Left ventricle myocardium inferior (tissue), 1 donor: ENCODE data around the gene SCO1. TPM values are rescaled to one million over a fixed set of nuclear protein-coding genes. Genes with fewer than 3 reads are reported as not detected.

Experiments used
- DNase-seq: peaks from one replicate; pipeline ENCODE4 v3.0.0-alpha.2; 2020
- H3K27ac ChIP-seq: fragments of 200-600 bp; replicated peaks from 2 replicates; pipeline ENCODE4 v1.8.0; 2021
- H3K27me3 ChIP-seq: fragments of 200-600 bp; 2 replicates; pipeline ENCODE4 v1.8.0; 2021; ENCODE audit warnings: low read depth
- H3K36me3 ChIP-seq: fragments of 200-600 bp; 2 replicates; pipeline ENCODE4 v1.8.0; 2021
- H3K4me1 ChIP-seq: fragments of 200-600 bp; 2 replicates; pipeline ENCODE4 v1.8.0; 2021
- H3K4me3 ChIP-seq: fragments of 200-600 bp; 2 replicates; pipeline ENCODE4 v1.8.0; 2021; ENCODE audit warnings: mild to moderate bottlenecking, moderate library complexity
- H3K9me3 ChIP-seq: fragments of 200-600 bp; replicated peaks from 2 replicates; pipeline ENCODE4 v1.8.0; 2021
- CTCF ChIP-seq: fragments of 200-600 bp; IDR thresholded peaks from 2 replicates; pipeline ENCODE4 v1.8.0; 2021; ENCODE audit warnings: antibody characterized with exemption, mild to moderate bottlenecking, borderline replicate concordance
- intact Hi-C: fragments of 100-400 bp; cut with micrococcal nuclease; formaldehyde crosslinking; loops from one replicate; pipeline ENCODE4 v1.11.0; 2022
- total RNA-seq: library from RNA; stranded (reverse); fragmentation: NEBNext Ultra II Directional; extraction: Animal tissue kit (Norgen Biotek cat#: 25700); gene quantifications from one replicate; pipeline ENCODE4 v1.2.1, GENCODE V29; 2021
- donor health status: DM: no; HTN: yes; CAD: no; lungs with severe emphysema.

SCO1 gene
- total RNA-seq, 1 donor from 2014 or later: 36.8 TPM

GRCh38 chr17:10653987-10654386, 43.3 kb downstream of the SCO1 start:
- no peak for TF ChIP-seq CTCF
- H3K4me1 ChIP-seq: no peaks in the 10 kb centered on the region
- no peaks in the 10 kb centered on the region for H3K36me3 ChIP-seq
- no peak overlapping the region for H3K4me3 ChIP-seq
- H3K27me3 ChIP-seq: peaks cover 6% of the 10 kb centered on the region
- H3K9me3 ChIP-seq: no peaks in the 10 kb centered on the region
- DNase-seq: no peak
- intact Hi-C loops: no loop called here
- H3K27ac ChIP-seq: no peak overlapping the region

GRCh38 chr17:10652984-10653659, 44.2 kb downstream of the SCO1 start:
- no peak overlapping the region for H3K4me3 ChIP-seq
- TF ChIP-seq CTCF: no peak
- H3K4me1 ChIP-seq: no peaks in the 10 kb centered on the region
- no peak overlapping the region for H3K27ac ChIP-seq
- H3K27me3 ChIP-seq: peaks cover 6% of the 10 kb centered on the region
- H3K36me3 ChIP-seq: no peaks in the 10 kb centered on the region
- DNase-seq: no peak
- H3K9me3 ChIP-seq: no peaks in the 10 kb centered on the region
- intact Hi-C loops: no loop called here

- Histone ChIP-seq H3K36me3 (no peaks in the 10 kb centered on the region), H3K27me3 (peaks cover 6% of the 10 kb centered on the region), H3K4me3 (no peak overlapping the region), H3K9me3 (no peaks in the 10 kb centered on the region), H3K27ac (no peak overlapping the region), H3K4me1 (no peaks in the 10 kb centered on the region)
- no peak for TF ChIP-seq CTCF
- DNase-seq: no peak
- intact Hi-C loops: no loop called here
Observed at GRCh38 chr17:10651927-10652326, 45.4 kb downstream of the SCO1 start.

GRCh38 chr17:10649602-10650001, 47.7 kb downstream of the SCO1 start:
- H3K4me3 ChIP-seq: no peak overlapping the region
- no peaks in the 10 kb centered on the region for H3K4me1 ChIP-seq
- H3K27me3 ChIP-seq: peaks cover under 1% of the 10 kb centered on the region
- H3K9me3 ChIP-seq: no peaks in the 10 kb centered on the region
- intact Hi-C loops: no loop called here
- H3K27ac ChIP-seq: no peak overlapping the region
- H3K36me3 ChIP-seq: no peaks in the 10 kb centered on the region
- no peak for DNase-seq
- no peak for TF ChIP-seq CTCF

- TF ChIP-seq CTCF: no peak
- no peak overlapping the region for H3K27ac ChIP-seq
- intact Hi-C loops: no loop called here
- H3K4me3 ChIP-seq: no peak overlapping the region
- H3K27me3 ChIP-seq: no peaks in the 10 kb centered on the region
- H3K9me3 ChIP-seq: no peaks in the 10 kb centered on the region
- no peaks in the 10 kb centered on the region for H3K4me1 ChIP-seq
- H3K36me3 ChIP-seq: no peaks in the 10 kb centered on the region
- DNase-seq: no peak
Observed at GRCh38 chr17:10648956-10649355, 48.4 kb downstream of the SCO1 start.
